ENCODE data around the gene MLPH.

DNA sequence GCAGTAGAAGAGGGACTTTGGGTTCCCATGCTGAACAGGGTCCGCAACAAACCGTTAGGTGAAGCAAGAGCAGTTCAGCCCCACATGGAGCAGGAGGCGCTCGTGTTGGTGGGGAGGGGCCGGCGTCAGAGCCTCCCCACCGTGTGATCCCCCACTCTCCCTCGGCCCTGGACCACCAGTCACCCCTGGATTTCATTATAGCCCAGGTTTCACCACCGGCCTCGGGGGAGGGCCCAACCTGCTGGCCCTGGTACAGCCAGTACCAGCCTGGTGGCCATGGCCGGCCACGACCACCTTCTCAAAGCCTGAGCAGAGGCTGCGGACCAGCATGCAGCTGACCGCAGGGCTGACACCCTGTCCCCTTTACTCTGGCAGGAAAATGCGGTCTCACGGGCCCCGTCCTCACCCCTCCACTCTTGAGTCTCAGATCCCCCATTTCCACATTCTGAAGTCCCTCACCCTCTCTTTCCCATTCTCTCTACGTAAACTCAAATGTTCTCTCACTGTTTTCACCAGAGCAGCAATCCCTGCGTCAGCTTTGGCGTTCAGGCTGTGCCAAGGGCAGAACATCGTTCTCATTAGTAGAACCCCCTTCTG is 8.6 kb downstream of the MLPH start:
- TF ChIP-seq FOXA1 (IDR thresholded peaks at IDR 0.05; ENCODE audit: borderline replicate concordance) (no peak), PRPF4 (IDR thresholded peaks at IDR 0.05; ENCODE audit: insufficient read depth, low read depth, low read length, poor library complexity, severe bottlenecking) (no peak), NR2C2 (CRISPR knock-in tag; IDR thresholded peaks at IDR 0.05) (no peak), NR2C2 (tag; IDR thresholded peaks at IDR 0.05) (no peak), ZNF143 (CRISPR knock-in tag; IDR thresholded peaks at IDR 0.05) (no peak), KLF1 (tag; IDR thresholded peaks at IDR 0.05) (no peak), MYC (IDR thresholded peaks at IDR 0.05; ENCODE audit: low read depth, low read length) (no peak), MYC (CRISPR knock-in tag; IDR thresholded peaks at IDR 0.05; ENCODE audit: borderline replicate concordance, low read depth) (no peak), KDM5B (IDR thresholded peaks at IDR 0.05; ENCODE audit: insufficient replicate concordance, low read depth, low read length) (no peak), ZKSCAN8 (CRISPR knock-in tag; IDR thresholded peaks at IDR 0.05) (no peak)
- TF ChIP-seq, protein P1, sequence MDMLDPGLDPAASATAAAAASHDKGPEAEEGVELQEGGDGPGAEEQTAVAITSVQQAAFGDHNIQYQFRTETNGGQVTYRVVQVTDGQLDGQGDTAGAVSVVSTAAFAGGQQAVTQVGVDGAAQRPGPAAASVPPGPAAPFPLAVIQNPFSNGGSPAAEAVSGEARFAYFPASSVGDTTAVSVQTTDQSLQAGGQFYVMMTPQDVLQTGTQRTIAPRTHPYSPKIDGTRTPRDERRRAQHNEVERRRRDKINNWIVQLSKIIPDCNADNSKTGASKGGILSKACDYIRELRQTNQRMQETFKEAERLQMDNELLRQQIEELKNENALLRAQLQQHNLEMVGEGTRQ (CRISPR knock-in tag; IDR thresholded peaks at IDR 0.05) = no peak
- TF ChIP-seq, protein P2, sequence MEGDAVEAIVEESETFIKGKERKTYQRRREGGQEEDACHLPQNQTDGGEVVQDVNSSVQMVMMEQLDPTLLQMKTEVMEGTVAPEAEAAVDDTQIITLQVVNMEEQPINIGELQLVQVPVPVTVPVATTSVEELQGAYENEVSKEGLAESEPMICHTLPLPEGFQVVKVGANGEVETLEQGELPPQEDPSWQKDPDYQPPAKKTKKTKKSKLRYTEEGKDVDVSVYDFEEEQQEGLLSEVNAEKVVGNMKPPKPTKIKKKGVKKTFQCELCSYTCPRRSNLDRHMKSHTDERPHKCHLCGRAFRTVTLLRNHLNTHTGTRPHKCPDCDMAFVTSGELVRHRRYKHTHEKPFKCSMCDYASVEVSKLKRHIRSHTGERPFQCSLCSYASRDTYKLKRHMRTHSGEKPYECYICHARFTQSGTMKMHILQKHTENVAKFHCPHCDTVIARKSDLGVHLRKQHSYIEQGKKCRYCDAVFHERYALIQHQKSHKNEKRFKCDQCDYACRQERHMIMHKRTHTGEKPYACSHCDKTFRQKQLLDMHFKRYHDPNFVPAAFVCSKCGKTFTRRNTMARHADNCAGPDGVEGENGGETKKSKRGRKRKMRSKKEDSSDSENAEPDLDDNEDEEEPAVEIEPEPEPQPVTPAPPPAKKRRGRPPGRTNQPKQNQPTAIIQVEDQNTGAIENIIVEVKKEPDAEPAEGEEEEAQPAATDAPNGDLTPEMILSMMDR (IDR thresholded peaks at IDR 0.05 in 2 of 3, conservative IDR thresholded peaks at IDR 0.05 in 1 of 3; ENCODE audit: insufficient read depth in 2 of 3, low read depth in 1 of 3, low read length in 3 of 3) = no peak
- TF ChIP-seq, protein P3, sequence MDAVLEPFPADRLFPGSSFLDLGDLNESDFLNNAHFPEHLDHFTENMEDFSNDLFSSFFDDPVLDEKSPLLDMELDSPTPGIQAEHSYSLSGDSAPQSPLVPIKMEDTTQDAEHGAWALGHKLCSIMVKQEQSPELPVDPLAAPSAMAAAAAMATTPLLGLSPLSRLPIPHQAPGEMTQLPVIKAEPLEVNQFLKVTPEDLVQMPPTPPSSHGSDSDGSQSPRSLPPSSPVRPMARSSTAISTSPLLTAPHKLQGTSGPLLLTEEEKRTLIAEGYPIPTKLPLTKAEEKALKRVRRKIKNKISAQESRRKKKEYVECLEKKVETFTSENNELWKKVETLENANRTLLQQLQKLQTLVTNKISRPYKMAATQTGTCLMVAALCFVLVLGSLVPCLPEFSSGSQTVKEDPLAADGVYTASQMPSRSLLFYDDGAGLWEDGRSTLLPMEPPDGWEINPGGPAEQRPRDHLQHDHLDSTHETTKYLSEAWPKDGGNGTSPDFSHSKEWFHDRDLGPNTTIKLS (IDR thresholded peaks at IDR 0.05; ENCODE audit: borderline replicate concordance, low read depth) = no peak

Measured in K562 (cell line).